GM21528 (cell line): ENCODE measurements around the gene PSMC3.
A peak's percentile ranks its signal among the peaks of the same experiment; 100 is the strongest.

Experiments used
- ATAC-seq: cut with Tn5 transposase; IDR thresholded peaks from one replicate; pipeline ENCODE4 v1.9.1; 2021; ENCODE audit warnings: mild to moderate bottlenecking, moderate library complexity; ENCODE audit not compliant: unreplicated experiment, low FRiP score

Gene PSMC3

DNA sequence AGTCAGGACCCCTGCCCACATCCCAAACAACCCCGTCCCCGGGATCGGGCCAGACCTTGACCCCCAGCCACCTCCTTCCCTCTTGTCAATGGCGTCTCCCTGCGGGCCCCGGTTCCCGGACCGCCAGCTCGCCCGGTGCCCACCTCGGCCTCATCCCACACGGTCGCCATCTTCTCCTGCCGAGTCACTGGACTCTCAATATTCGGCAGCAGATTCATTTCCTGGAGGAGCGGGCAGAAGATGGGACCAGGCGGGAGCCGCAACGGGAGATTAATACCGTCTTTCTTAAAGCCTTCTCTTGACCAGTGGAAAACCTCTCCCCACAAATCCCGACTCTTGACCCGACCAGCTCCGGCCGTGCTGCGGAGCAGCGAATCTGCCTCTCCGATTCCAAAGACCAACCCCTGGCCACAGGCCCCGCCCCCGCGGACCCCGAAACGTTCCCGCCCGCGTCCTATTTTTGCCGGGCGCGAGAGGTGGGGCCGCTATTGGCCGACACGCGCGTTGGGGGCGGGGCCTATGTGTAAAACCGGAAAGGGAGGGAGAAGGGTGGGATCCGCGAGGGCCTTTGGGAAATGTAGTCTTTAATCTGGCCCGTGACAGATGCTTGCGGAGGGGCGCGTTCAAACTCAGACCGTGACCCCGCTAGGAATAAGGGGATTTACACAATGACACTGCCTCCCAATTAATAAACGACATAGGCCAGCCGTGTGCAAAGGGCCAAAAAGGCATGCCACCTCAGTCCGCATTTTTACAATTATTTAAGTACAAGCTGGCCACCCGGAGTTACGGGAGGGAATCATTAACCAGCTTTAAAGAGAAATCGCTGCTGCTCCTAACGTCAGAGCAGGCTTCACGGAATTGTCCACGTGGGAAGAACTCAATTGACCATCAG lies at the start of gene PSMC3:
Gene PSMC3 (minus strand): TSS at position 378 of the 895 bp plus-strand sequence. CDS start 160 bp downstream, at position 218.
- peak; percentile 87 for ATAC-seq

DNA sequence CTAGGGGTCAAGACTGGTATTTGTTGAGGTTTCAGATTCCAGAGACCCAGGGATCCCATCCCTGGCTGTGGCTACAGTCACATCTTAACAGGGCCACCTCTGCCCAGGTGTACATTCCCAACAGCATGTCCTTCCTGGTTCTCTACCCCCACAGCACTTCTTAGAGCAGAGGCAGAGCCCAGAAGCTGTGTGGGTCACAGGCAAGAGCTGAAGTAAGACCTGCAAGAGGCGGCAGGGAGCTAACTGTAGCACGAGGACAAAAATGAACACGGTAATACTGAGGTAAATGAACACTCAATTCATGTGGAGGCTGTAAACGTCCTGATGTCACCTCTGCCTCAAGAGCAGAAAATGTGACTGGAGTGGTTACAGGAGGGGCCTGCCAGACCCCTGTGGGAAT lies 44.4 kb upstream of the PSMC3 start:
- ATAC-seq: no peak

DNA sequence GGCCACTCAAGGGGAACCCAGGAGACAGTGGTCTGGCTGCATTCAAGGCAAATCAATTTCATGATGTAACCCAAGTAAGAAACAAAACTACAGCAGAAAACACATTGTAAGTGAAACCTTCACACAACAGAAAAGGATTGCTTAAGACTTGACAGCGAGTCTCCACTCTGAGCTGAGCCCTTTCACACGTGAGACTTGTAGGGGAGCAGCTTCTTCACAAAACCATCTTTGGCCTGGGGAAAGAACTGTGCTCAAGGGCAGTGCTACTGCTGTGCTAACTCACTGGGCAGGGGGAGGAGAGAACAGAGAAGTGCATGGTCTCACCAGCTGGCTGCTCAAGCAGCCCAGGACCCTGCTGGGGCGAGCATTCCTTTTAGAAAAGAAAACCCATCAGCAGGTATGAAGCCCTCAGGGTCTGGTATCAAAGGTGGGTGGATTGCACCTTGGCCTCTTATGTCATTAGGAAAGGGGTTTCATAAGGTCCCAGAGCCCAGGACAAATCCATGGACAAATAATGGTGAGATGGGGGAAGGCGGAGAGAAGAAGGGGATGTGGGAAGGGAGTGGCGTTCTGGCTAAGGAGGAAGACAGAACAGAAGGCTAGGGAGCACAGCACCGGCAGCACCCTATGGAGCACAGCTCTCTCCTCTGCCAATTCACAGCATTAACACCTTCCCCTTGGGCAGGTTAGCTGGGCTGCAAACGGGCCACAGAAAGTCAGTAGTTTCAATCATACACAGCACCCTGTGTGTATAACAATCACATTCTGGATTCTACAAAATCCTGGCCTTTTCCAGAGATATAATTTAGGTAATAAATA lies 43.3 kb upstream of the PSMC3 start:
- no peak for ATAC-seq

DNA sequence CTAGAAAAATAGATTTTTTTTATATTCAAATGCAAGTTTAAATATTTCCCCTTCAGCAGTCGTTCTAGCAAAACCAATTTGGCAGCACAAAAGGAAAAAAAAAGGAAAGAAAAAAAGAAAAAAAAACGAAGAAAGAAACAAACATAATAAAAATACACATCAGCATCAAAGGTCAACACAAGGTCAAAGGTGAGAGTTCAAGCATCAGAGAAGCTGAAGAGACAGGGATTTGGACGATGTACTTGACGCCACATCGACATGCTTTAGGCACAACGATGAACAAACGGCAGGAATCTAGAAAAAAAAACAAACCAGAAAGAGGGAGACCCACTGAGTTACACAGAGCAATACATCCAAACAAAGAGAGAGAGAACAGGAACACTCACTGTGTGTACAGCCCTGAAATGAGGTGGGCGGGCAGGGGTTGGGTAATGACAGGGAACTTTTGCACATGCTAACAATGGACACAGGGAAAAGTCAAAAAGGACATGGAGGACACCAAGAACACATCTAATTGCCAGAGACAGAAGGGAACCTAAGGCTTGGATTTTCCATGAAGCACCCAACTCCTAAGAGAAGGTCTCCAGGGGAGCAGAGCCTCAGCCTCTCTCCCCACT lies 42.5 kb upstream of the PSMC3 start:
- no peak for ATAC-seq

DNA sequence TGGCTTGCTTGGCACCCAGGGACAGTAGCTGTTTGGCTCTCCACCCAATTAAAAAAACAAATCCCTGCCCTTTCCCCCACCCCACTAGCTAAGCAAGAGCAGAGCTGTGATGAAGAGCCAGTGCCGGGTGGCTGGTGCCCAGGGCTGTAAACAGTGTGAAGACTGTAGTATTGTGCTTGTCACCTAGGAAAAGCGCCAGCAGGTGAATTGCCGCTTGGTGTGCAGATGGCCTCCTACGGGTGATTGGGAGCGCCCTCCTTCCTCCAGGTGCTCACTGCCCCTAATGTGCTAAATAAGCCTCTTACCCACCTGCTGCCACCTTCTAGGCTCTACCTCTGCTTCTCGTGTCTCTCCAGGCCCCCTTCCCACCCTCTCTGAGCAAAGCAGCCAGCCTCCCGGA lies 41.1 kb upstream of the PSMC3 start:
- ATAC-seq: no peak

DNA sequence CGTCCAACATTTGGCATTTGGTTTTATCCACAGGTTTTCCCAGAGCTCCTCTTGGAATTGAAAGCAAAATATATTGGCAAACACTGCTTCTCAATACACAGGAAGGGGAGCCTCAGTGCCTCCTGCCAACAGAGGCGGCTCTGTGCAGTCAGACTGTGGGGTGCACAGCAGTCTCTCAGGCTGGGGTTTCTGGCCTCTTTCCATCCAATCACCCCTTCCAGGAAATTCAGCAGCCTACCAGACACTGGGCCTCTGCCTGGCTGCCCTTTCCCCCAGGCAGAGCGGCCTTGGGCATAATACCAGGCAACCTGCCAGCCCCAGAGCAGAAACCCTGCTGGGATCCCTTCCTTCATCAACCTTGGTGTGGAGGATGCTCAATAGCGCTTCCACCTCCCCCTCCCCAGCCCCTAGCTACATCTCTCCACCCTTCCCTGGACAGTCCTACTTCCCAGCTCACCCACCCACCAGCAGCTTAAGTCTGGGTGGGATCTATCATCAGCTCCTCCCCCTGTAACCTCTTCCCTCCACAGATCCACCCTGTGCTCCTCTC lies 40.5 kb upstream of the PSMC3 start:
- ATAC-seq: no peak

DNA sequence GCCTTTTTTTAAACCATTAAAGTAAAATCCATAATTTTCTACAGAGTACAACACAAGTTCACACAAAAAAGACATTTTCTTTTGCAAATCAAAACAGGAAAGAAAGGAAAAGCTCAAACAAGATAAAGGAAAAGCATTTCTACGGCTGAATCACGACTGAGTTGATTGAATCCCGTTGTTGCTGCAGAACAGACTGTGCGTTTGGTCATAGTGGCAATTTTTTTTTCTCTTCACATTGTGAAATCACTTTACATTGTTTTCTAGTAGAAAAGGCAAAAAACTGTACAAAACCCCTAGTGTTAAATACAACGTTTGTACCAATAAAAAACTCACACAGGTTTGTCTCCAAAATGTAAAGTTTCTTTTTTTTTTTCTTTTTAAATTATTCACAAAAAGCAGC lies 40.0 kb upstream of the PSMC3 start:
- no peak for ATAC-seq

DNA sequence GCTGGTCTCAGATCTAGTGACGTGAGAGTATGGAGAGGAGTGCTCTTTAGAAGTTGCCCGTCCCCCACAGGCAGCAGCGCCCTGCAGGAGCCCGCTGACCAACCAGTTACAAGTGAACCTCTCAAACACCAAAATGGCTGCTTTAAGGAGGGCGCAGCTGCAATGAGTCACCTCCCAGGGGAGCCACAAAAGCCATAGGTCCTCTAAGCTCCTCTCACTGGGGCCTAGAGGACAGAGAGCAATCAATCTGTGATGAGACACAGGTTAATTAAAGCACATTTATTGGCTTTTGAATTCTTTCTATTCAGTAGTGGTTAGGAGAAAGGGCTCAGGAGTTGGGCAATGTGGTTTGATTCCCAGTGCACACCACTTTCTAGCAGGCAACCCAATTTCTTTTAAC lies 38.2 kb upstream of the PSMC3 start:
- ATAC-seq: no peak

DNA sequence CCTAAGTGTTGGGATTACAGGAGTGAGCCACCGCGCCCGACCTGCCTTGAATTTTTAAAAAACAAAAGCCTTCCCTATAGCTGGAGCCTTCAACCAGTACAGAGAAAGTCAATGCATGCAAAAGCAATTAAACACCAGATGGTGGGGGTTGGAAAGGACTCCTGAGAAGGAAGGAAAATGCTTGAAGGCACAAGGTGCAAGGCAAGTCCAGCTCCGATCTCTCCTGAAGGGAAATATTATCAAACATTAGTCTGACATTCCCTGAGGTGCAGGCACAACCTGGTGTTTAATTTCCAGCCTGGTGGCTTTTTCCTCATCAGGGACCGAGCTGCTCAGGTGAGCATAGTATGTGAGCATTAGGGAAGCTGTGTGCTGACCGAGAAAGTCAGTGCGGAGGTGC lies 35.6 kb upstream of the PSMC3 start:
- ATAC-seq: no peak

DNA sequence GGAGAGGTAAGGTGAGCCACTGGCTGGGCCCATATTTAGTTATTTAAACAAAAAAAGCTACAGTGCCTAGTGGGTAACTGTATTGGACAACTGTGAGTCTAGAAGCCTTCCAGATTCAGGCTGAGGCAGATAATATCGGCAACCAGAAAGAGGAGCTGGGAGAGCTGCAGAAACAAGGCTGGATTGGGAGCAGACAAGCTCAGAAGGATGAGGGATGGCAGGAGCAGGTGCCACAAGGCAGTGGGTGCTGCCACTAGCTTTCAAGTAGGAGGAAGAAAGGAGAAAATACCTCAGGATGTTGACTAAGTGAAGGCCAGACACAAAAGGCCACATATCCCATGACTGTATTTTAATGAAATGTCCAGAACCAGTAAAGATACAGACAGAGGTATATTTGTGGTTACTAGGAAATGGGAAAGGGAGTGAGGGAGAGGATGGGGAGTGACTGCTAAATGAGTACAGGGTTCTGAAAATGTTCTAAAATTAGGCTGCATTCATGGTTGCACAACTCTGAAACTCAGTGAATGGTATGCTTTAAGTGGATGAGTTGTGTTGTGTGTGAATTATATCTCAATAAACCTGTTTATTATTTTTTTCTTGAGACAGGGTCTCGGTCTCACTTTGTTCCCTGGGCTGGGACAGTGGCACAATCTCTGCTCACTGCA lies 34.5 kb upstream of the PSMC3 start:
- ATAC-seq: no peak

DNA sequence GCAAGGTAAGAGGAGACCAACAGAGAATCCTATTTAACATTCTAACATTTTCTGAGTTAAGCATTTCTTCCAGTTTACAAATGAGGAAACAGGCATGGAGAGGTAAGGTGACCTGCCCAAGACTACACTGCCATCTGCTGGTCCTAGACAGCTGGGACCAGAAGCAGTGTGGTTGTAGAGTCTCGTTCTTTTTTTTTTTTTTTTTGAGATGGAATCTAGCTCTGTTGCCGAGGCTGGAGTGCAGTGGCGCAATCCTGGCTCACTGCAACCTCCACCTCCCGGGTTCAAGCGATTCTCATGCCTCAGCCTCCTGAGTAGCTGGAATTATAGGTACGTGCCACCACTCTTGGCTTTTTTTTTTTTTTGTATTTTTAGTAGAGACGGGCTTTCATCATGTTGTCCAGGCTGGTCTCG lies 28.0 kb upstream of the PSMC3 start:
- ATAC-seq: peak; percentile 55

DNA sequence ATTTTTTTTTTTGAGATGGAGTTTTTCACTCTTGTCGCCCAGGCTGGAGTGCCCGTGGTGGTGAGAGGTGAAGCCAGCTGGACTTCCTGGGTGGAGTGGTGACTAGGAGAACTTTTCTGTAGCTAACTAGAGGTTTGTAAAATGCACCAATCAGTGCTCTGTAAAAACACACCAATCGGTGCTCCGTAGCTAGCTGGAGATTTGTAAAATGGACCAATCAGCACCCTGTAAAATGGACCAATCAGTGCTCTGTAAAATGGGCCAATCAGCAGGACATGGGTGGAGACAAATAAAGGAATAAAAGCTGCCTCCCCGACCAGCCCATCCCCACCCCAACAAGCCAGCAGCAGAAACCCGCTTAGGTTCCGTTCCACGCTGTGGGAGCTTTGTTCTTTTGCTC lies 27.1 kb upstream of the PSMC3 start:
- no peak for ATAC-seq

DNA sequence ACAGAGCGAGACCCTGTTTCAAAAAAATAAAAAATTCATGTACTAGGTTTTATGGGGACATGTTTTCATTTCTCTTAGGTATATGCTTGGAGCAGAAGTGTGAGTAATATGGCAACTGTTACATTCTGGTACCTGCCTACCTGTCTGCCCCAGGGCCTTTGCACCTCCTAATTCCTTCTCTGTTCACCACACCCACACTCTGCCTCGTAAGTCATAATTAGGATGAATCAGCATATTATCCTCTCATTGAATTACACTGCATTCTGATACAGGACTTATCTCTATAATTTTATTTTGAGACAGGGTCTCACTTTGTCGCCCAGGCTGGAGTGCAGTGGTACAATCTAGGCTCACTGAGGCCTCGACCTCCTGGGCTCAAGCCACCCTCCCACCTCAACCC lies 25.8 kb upstream of the PSMC3 start:
- ATAC-seq: no peak

DNA sequence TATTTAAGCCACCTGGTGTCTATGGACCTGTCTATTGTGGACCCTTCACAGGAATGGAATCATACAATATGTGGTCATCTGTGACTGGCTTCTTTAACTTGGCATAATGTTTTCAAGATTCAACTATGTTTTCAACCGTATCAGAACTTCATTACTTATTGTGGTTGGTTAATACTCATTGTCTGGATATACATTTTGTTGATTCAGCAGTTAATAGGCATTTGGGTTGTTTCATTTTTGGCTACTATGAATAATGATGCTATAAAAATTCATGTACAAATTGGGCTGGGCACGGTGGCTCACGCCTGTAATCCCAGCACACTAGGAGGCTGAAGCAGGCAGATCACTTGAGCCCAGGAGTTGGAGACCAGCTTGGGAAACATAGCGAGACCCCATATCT lies 25.2 kb upstream of the PSMC3 start:
- ATAC-seq: no peak

DNA sequence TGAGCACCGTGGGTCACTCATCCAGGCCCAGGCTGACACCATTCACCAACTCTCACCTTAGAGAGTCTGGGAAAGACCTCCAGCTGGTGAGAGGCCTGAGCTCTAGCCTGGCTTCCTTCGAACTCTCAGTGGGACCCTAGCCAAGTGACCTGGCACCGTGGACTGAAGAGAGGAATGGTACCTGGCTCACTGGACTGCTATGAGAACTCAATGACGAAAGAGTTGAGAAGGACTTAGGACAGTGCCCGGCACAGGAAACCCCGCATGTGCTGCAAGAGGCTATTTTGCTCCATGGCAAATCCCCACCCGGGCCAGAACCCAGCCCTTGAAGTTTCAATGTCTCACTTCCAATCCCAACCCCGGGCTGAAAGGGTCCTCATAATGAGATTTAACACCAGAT lies 23.3 kb upstream of the PSMC3 start:
- ATAC-seq: no peak

DNA sequence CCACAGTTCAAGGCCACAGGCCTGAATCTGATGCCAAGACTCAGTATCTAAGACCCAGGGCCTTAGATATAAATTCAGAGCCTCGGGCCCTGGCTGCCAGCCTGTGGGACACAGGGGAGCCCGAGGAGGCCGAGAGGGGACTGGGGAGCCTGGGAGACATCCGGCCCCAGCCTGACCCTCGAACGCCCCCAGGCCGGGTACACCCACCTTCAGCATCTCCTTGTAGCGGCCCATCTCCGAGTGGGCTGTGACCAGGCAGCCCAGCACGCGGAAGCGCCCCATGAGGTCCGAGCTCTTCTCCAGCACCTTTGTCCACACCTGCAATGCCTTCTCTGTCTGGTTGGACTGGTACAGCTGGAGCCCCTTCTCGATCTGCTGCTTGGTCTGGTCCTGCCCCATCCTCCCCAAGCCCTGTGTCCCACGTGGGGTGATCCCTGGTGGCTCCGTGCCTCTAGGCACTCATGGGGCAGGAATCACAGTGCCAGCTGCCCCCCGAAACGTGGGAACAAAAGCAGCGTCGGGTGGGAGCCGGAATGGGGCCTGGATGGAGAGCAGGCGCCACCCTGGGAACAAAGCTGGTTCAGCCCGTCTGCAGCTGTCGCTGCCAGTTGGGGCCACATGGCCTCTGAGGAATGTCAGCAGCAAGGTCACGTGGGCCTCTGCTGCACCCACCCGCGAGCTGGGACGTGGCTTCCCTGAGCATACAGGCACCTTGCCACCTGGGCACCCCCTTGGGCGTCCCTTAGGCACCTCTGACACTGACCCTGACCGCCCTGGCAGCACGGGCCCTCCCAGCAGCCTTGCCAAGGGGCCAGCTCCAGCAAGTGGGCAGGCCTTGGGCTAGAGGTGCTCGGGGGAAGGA lies 22.6 kb upstream of the PSMC3 start, which contains the start of gene RAPSN:
Gene RAPSN (minus strand): TSS at position 571 of the 862 bp plus-strand sequence. CDS start 172 bp downstream, at position 399.
- ATAC-seq: no peak

DNA sequence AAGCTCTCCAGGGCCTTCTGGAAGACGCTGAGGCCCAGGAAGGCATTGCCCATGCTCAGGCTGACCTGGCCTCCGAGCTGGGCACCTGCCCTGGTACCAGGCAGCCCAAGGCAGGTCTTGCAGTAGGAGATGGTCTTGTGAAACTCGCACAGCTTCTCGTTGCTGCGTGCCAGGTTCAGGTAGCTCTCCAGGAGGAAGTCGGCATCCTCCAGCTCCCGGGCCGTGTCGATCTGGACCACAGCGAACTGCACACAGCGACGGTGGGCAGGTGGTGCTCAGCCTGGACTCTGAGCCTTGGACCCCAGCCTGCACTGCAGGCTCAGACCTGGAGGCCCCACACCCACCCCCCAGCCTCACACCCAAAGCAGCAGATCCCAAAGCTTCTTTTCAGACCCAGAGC lies 21.7 kb upstream of the PSMC3 start:
- ATAC-seq: no peak

DNA sequence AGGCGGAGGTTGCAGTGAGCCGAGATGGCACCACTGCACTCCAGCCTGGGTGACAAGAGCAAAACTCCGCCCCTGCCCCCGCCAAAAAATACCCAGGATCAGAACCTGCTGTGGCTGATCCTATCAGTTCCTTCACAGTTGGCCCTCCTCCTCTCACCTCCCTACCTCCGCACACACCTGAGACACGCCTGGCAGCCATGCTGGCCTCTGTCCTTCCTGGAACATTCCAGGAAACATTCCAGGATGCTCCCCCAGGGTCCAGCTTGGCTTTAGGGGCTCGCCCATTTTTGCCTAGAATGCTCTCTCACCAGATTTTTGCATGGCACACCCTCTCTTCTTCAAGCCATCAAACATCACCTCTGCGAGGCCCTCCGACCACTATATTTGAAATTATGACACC lies 20.6 kb upstream of the PSMC3 start:
- no peak for ATAC-seq

DNA sequence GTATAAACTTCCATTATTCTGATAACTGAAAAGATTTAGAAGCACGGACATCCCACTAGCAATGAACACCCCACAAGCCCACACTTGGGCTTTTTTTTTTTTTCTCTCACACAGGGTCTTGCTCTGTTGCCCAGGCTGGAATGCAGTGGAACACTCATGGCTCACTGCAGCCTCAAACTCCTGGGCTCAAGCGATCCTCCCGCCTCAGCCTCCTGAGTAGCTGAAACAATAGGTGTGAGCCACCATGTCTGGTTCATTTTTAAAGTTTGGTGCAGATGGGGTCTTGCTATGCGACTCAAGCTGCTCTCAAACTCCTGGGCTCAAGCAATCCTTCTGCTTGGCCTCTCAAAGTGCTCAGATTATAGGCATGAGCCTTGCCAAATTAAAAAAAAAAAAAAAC lies 19.6 kb upstream of the PSMC3 start:
- no peak for ATAC-seq
